Brain microvascular endothelial cell (primary cell): ENCODE results near the gene CDC42EP3.

Experiments used
- DNase-seq: peaks from one replicate; pipeline ENCODE4 v3.0.0-alpha.2; 2020
- H3K27ac ChIP-seq: fragments of 250-450 bp; sonication (Bioruptor Pico); 2 replicates; pipeline ENCODE4 v1.5.1; 2020; ENCODE audit warnings: mild to moderate bottlenecking, moderate library complexity
- H3K27me3 ChIP-seq: fragments of 250-450 bp; sonication (Bioruptor Pico); replicated peaks from 2 replicates; pipeline ENCODE4 v1.5.1; 2020; ENCODE audit warnings: mild to moderate bottlenecking
- H3K36me3 ChIP-seq: fragments of 250-450 bp; sonication (Bioruptor Pico); replicated peaks from 2 replicates; pipeline ENCODE4 v1.5.1; 2020; ENCODE audit warnings: mild to moderate bottlenecking
- H3K4me3 ChIP-seq: 2 replicates; pipeline ENCODE4 v1.5.1; 2011; ENCODE audit warnings: low read depth, mild to moderate bottlenecking, control low read depth, low read length, moderate library complexity
- in situ Hi-C: cut with HindIII; loops from 2 replicates; pipeline ENCODE4 v1.10.0; 2017; ENCODE audit warnings: low sequenced_read_pairs, low pct_ligation_motif_present
- TF ChIP-seq, protein P1 (sequence below): IDR thresholded peaks from 2 replicates; pipeline ENCODE4 v1.5.1; 2011; ENCODE audit warnings: low read depth, mild to moderate bottlenecking, moderate library complexity, low read length, control low read depth, inconsistent platforms; ENCODE audit errors: missing control alignments

CDC42EP3 gene

DNA sequence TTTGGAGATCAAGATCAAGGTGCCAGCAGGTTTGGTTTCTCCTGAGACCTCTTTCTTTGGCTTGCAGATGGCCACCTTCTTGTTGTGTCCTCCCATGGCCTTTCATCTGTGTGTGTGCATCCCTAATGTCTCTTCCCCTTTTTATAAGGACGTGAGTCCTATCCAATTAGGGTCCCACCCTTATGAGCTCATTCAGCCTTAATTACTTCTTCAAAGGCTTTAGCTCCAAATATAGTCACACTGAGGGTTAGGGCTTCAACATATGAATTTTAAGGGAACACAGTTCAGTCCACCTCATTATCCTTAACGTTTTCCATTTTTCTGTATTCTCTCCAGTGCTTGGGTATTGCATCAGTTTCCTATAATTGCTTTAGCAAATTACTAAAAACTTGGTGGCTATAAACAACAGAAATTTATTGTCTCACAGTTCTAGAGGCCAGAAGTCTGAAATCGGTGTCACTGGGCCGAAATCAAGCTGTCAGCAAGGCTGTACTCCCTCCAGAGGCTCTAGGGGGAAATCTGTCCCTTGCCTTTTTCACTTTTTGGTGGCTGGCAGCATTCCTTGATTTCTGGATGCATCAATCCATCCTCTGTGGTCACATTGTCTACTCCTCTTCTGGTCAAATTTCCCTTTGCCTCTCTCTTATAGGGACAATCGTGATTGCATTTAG, 34.1 kb downstream of the CDC42EP3 start:
- no peak overlapping the region for H3K4me3 ChIP-seq
- H3K27me3 ChIP-seq, result no peaks in the 10 kb centered on the region
- no peak for DNase-seq
- in situ Hi-C loops, result no loop called here
- no peak overlapping the region for H3K27ac ChIP-seq
- peaks cover 12% of the 10 kb centered on the region for H3K36me3 ChIP-seq
- TF ChIP-seq, protein P1, sequence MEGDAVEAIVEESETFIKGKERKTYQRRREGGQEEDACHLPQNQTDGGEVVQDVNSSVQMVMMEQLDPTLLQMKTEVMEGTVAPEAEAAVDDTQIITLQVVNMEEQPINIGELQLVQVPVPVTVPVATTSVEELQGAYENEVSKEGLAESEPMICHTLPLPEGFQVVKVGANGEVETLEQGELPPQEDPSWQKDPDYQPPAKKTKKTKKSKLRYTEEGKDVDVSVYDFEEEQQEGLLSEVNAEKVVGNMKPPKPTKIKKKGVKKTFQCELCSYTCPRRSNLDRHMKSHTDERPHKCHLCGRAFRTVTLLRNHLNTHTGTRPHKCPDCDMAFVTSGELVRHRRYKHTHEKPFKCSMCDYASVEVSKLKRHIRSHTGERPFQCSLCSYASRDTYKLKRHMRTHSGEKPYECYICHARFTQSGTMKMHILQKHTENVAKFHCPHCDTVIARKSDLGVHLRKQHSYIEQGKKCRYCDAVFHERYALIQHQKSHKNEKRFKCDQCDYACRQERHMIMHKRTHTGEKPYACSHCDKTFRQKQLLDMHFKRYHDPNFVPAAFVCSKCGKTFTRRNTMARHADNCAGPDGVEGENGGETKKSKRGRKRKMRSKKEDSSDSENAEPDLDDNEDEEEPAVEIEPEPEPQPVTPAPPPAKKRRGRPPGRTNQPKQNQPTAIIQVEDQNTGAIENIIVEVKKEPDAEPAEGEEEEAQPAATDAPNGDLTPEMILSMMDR, result peak; percentile 45

DNA sequence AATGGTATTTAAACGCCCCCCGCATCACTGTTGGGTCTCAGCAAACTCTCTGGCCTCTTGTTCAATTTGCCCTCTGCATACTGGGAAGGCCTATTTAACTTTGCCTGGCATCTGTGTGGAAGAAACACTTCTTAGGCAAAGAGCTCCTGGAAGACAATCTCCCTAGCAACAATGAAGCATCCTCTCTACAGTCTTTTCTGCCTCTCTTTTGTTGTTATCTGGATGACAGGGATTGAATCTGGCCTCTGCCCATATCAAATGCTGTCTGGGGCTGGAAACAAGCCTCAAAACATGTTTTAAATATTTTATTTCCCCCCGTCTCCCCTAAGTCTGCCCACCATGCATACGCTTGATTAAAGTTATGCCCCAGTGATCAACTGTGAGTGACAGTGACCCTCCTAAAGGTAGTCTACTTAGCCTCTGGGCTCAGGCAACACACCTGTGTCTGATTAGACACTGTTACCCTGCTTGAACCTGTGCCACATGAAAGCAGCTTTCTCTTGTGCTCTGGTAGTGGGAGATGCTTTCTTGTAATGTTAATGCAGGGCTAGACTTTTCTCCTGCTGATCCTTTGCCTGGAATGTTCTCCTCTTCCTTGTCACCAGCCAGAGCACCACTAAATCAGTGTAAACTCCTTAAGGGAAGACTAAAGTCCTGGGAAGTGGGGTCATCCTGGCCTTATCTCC, 34.9 kb downstream of the CDC42EP3 start:
- Histone ChIP-seq H3K27ac (peak overlapping the region; percentile 65), H3K36me3 (peaks cover 6% of the 10 kb centered on the region), H3K4me3 (no peak overlapping the region), H3K27me3 (no peaks in the 10 kb centered on the region)
- TF ChIP-seq, protein P1, result no peak
- in situ Hi-C loops, result no loop called here
- no peak for DNase-seq

DNA sequence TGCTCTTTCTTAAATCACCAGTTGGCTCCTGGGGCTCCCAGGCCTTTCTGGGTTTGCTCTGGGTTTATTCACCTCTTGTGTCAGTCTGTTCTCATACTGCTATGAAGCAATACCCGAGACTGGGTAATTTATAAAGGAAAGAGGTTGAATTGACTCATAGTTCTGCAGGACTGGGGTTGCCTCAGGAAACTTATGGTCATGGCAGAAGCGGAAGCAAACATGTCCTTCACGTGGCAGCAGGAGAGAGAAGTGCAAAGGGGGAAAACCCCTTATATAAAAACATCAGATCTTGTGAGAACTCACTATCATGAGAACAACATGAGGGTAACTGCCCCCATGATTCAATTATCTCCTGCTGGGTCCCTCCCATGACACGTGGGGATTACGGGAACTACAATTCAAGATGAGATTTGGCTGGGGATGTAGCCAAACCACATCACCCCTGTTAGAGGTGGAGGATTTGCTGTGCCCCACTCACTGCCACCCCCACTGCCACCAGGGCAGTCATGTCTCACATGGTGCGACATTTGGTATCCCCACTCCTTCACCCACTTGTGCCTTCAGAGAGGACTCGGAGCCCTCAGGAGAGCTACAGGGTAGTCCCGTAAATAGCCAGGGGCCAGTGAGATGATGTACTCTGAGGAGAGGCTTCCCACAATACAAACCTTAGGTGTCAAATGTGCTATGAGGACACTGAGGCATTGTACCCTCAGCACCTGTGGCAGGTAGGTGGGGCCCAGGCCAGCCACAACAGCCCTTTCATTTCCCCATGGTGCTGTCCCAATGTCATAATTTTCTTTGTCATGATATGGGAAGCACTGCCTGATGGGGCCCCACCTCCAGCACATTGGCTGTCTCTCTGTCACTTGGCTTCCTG, 35.7 kb downstream of the CDC42EP3 start:
- Histone ChIP-seq H3K36me3 (no peaks in the 10 kb centered on the region), H3K27ac (peak overlapping the region; percentile 65), H3K27me3 (no peaks in the 10 kb centered on the region), H3K4me3 (no peak overlapping the region)
- in situ Hi-C loops, result no loop called here
- TF ChIP-seq, protein P1, result no peak
- DNase-seq, result peak; percentile 90

DNA sequence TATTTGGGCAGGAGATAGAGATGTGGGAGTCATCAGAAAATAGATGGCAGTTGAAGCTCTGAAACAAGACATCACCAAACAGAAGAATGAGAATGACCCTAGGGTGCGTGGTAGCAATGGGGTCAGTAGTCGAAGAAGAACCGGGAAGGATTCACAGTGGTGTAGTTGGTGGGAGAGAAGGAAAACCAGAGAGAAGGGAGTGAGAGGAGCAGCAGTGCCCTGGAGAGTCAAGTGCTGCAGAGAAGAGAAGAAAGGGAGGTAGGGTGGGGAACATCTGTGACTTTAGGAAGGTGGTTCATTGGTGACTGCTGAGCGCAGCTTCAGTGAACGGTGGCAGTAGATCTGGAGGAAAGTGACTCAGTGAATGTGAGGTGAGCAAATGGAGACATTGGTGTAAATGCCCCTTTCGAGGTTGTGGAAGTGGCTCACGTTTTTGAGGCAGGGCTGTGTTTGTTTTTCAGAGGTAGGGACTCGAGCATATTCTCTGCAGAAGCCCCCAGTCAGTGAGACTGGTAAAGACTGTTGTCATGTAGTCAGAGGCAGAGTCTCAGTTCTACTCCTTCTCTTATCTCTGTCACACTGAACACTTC, 36.4 kb downstream of the CDC42EP3 start:
- Histone ChIP-seq H3K36me3 (no peaks in the 10 kb centered on the region), H3K27me3 (no peaks in the 10 kb centered on the region), H3K4me3 (no peak overlapping the region), H3K27ac (peak overlapping the region; percentile 42)
- in situ Hi-C loops, result no loop called here
- TF ChIP-seq, protein P1, result no peak
- no peak for DNase-seq

DNA sequence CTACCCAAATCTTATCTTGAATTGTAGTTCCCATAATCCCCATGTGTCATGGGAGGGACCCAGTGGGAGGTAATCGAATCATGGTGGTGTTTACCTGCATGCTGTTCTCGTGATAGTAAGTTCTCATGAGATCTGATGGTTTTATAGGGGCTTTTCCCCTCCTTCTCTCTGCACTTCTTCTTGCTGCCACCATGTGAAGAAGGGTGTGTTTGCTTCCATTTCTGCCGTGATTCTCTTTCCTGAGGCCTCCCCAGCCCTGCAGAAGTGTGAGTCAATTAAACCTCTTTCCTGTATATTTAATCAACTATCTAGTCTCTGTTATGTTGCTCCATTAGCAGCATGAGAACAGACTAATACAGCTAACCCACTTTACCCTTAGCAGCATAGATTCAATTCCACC, 37.6 kb downstream of the CDC42EP3 start:
- Histone ChIP-seq H3K36me3 (no peaks in the 10 kb centered on the region), H3K27me3 (no peaks in the 10 kb centered on the region), H3K4me3 (no peak overlapping the region), H3K27ac (no peak overlapping the region)
- no peak for DNase-seq
- in situ Hi-C loops, result no loop called here
- TF ChIP-seq, protein P1, result no peak
